Stomach (tissue), 9 donors: Measurements from ENCODE around the gene LSM3. TPM values are rescaled to one million over a fixed set of nuclear protein-coding genes. Genes with fewer than 3 reads are reported as not detected.

Experiments
- DNase-seq, 2 donors: peaks; one replicate each; pipeline versions ENCODE4 v3.0.0 to v3.0.0-alpha.2; 2013 to 2019
- H3K27ac ChIP-seq, 5 donors: fragments of 200-600 bp in 4 of 5; sonication (generic) in 4 of 5; one replicate each; pipeline ENCODE4 v1.5.1; 2013 to 2019; ENCODE audit warnings: mild to moderate bottlenecking in 1 of 5, moderate library complexity in 1 of 5
- H3K27me3 ChIP-seq, 3 donors: fragments of 200-600 bp; sonication (generic); one replicate each; pipeline ENCODE4 v1.5.1; 2017 to 2019; ENCODE audit warnings: mixed run types in 1 of 3
- H3K36me3 ChIP-seq, 4 donors: fragments of 200-600 bp; sonication (generic); 1 replicate in 3 of 4; 2 replicates in 1 of 4; pipeline ENCODE4 v1.5.1; 2016 to 2019
- H3K4me1 ChIP-seq, 4 donors: fragments of 200-600 bp; sonication (generic); one replicate each; pipeline ENCODE4 v1.5.1; 2016 to 2019
- H3K4me3 ChIP-seq, 4 donors: fragments of 200-600 bp; sonication (generic) in 3 of 4; one replicate each; pipeline ENCODE4 v1.5.1; 2016 to 2019; ENCODE audit warnings: mild to moderate bottlenecking in 1 of 4
- H3K9me3 ChIP-seq, 4 donors: fragments of 200-600 bp; sonication (generic); one replicate each; pipeline ENCODE4 v1.5.1; 2016 to 2019
- EP300 ChIP-seq: sonication (generic); formaldehyde crosslinking; IDR thresholded peaks from one replicate; pipeline ENCODE4 v1.6.1; 2017; ENCODE audit warnings: antibody characterized with exemption
- POLR2A ChIP-seq, 4 donors: fragments of 450-650 bp; IDR thresholded peaks; one replicate each; pipeline ENCODE4 v1.6.1; 2016; ENCODE audit warnings: antibody characterized with exemption in 4 of 4, control low read depth in 2 of 4, mild to moderate bottlenecking in 1 of 4, moderate library complexity in 1 of 4
- POLR2AphosphoS5 ChIP-seq, 3 donors: sonication (generic); formaldehyde crosslinking; IDR thresholded peaks; one replicate each; pipeline ENCODE4 v1.6.1; 2016; ENCODE audit warnings: antibody characterized with exemption in 3 of 3
- WGBS, 5 donors: extraction: QIAGEN DNeasy Blood & Tissue Kit in 3 of 5; methylation state at CpG; one replicate each; pipeline versions ENCODE4 v1.1.5 to v1.1.7; 2013 to 2018; 5-methylcytosine and 5-hydroxymethylcytosine counted together
- intact Hi-C: fragments of 100-400 bp; cut with DNase I; formaldehyde crosslinking; loops from one replicate; pipeline ENCODE4 v1.15.1; 2023; ENCODE audit warnings: low total_unique reads
- polyA plus RNA-seq, 3 donors: library from polyadenylated mRNA; stranded (reverse); fragments of 200-250 nt; gene quantifications; one replicate each; pipeline ENCODE4 v1.2.3, GENCODE V29; 2013
- total RNA-seq, 5 donors: library from RNA; depleted of rRNA; stranded (reverse); fragments of >200 nt; gene quantifications; one replicate each; pipeline versions ENCODE4 v1.1.0 to v1.2.3, GENCODE V29; 2014 to 2016
- TF ChIP-seq, protein P1 (sequence below), 7 experiments: fragments of 450-650 bp in 4 of 7; fragments of 200-600 bp in 3 of 7; sonication (generic) in 3 of 7; IDR thresholded peaks; one replicate each; pipeline ENCODE4 v1.5.1; 2016 to 2019; ENCODE audit warnings: antibody characterized with exemption in 7 of 7, control low read depth in 2 of 7, mild to moderate bottlenecking in 1 of 7
- donor health status: healthy with polysubstance abuse.
- donor health status: Bipolar disorder and iron deficiency.
- donor health status: healthy.

The LSM3 gene
- total and polyA plus RNA-seq, 8 donors: 2.2 to 15.0 (median 11.0) TPM

DNA sequence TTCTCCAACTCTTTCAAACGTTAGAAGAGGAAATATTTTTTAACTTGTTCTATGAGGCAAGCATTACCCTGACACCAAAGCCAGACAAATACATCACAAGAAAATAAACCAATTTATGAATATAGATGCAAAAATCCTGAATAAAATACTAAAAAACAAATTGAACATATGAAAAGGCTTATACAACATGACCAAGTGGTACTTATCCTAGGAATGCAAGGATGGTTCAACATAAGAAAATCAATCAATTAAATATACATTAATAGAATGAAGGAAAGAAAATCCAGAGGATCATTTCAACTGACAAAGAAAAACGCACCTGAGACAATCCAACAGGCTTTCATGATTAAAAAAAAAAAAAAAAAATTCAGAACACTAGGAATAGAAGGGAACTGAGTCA, 17.3 kb upstream of the LSM3 start:
- H3K27ac ChIP-seq: no peak overlapping the region
- H3K36me3 ChIP-seq: peaks cover 87 to 100% (median 100%) of the 10 kb centered on the region in 4 donors

DNA sequence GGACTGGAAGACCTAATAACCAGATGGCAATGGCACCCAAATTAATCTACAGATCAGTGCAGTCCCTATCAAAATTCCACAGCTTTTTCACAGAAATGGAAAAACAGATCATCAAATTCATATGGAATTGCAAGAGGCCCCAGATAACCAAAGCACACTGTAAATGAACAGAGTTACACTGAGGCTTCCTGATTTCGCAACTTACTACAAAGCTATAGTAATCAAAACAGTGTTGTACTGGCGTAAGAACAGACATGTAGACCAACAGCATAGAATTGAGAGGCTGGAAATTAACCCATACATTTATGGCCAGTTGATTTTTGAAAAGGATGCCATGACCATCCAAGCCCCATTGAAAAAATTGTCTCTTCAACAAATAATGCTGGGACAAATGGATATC, 16.4 kb upstream of the LSM3 start:
- intact Hi-C loops: no loop called here
- Histone ChIP-seq H3K4me3 (no peak overlapping the region), H3K36me3 (peaks cover 94 to 100% (median 100%) of the 10 kb centered on the region in 4 donors), H3K27me3 (no peaks in the 10 kb centered on the region), H3K4me1 (no peaks in the 10 kb centered on the region), H3K9me3 (peaks cover 0 to 16% (median 10%) of the 10 kb centered on the region in 4 donors), H3K27ac (no peak overlapping the region)
- TF ChIP-seq EP300: no peak
- TF ChIP-seq POLR2AphosphoS5 (IDR thresholded peaks at IDR 0.05): no peak
- TF ChIP-seq POLR2A (IDR thresholded peaks at IDR 0.05): no peak
- TF ChIP-seq, protein P1, sequence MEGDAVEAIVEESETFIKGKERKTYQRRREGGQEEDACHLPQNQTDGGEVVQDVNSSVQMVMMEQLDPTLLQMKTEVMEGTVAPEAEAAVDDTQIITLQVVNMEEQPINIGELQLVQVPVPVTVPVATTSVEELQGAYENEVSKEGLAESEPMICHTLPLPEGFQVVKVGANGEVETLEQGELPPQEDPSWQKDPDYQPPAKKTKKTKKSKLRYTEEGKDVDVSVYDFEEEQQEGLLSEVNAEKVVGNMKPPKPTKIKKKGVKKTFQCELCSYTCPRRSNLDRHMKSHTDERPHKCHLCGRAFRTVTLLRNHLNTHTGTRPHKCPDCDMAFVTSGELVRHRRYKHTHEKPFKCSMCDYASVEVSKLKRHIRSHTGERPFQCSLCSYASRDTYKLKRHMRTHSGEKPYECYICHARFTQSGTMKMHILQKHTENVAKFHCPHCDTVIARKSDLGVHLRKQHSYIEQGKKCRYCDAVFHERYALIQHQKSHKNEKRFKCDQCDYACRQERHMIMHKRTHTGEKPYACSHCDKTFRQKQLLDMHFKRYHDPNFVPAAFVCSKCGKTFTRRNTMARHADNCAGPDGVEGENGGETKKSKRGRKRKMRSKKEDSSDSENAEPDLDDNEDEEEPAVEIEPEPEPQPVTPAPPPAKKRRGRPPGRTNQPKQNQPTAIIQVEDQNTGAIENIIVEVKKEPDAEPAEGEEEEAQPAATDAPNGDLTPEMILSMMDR (IDR thresholded peaks at IDR 0.05): no peak
- WGBS, 5 donors: 95 to 100% (median 98%) methylated on average over 2 of the region's 2 CpGs
- no peak for DNase-seq

More for the DNA sequence above, 17.3 kb upstream of the LSM3 start:
- TF ChIP-seq POLR2A (IDR thresholded peaks at IDR 0.05): no peak
- no peak for TF ChIP-seq POLR2AphosphoS5 (IDR thresholded peaks at IDR 0.05)
- no peak for TF ChIP-seq EP300
- TF ChIP-seq, protein P1 (IDR thresholded peaks at IDR 0.05): no peak
- 93 to 98% (median 95%) methylated on average over 2 of the region's 2 CpGs for WGBS, 5 donors
- intact Hi-C loops: no loop called here
- DNase-seq: no peak
- H3K27me3 ChIP-seq: no peaks in the 10 kb centered on the region
- no peak overlapping the region for H3K4me3 ChIP-seq
- peaks cover 0 to 16% (median 10%) of the 10 kb centered on the region in 4 donors for H3K9me3 ChIP-seq
- no peaks in the 10 kb centered on the region for H3K4me1 ChIP-seq

DNA sequence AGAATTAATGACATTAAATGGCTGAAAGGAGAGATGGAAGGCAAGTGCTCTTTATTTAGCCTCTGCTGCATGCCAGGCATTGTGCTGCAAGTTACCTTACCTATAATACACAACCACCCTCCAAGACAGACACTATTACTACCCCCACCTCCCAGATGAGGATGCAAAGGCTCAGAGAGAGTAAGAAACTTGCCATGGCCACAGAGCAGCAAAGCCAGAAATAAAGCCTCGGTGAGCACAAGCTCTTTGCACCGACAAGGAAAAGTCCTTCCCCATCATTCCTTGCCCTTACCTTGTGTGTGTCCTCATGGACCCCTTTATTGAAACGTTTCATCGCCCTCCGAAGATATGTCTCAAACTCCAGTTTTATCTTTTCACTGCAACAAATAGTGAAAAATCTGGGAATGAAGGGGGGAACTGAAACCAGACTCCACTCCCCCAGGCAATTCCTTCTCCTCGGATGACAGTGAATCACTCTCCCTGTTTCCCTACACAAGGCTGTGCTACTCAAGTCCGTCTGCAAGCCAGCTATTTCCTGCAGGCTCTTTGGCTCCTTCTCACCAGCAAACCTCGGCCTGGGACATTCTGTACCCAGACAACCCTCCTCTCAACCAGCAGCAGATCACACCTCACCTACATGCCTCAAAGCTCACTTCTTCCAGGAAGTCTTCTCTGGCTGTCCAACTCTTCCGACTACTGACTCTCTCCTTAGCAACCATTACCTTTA, 11.6 kb upstream of the LSM3 start:
- Histone ChIP-seq H3K27ac (no peak overlapping the region), H3K36me3 (peaks cover 85 to 100% (median 100%) of the 10 kb centered on the region in 4 donors), H3K4me3 (no peak overlapping the region), H3K4me1 (no peaks in the 10 kb centered on the region), H3K9me3 (peaks cover 0 to 4% (median 1%) of the 10 kb centered on the region in 4 donors), H3K27me3 (no peaks in the 10 kb centered on the region)
- TF ChIP-seq, protein P1 (IDR thresholded peaks at IDR 0.05): no peak
- TF ChIP-seq POLR2A (IDR thresholded peaks at IDR 0.05): no peak
- TF ChIP-seq POLR2AphosphoS5 (IDR thresholded peaks at IDR 0.05): no peak
- no peak for TF ChIP-seq EP300
- intact Hi-C loops: no loop called here
- DNase-seq: no peak
- 88 to 95% (median 91%) methylated on average over 9 of the region's 9 CpGs for WGBS, 5 donors

DNA sequence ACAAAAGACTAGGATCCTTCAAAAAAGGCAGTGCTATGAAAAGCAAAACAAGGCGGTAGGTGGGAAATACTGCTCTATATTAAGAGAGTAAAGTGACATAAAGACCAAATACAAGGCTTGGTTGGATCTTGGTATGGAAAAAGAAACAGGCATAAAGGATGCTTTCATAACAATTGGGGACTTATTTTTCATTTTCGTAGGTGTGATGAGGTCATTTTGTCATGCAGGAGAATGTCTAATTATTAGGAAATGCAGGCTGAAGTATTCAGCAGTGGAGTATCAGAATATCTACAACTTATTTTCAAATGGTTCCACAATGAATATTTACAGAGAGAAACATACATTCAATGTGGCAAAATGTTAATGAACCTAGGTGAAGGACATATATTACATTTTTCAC, 9.2 kb upstream of the LSM3 start:
- DNase-seq: no peak
- Histone ChIP-seq H3K9me3 (no peaks in the 10 kb centered on the region), H3K27me3 (no peaks in the 10 kb centered on the region), H3K4me1 (peaks cover 0 to 9% (median under 1%) of the 10 kb centered on the region in 4 donors), H3K36me3 (peaks cover 72 to 90% (median 87%) of the 10 kb centered on the region in 4 donors), H3K4me3 (no peak overlapping the region), H3K27ac (no peak overlapping the region)
- TF ChIP-seq POLR2A (IDR thresholded peaks at IDR 0.05): no peak
- no peak for TF ChIP-seq EP300
- no peak for TF ChIP-seq POLR2AphosphoS5 (IDR thresholded peaks at IDR 0.05)
- TF ChIP-seq, protein P1 (IDR thresholded peaks at IDR 0.05): no peak
- intact Hi-C loops: no loop called here
- WGBS, 5 donors: 88 to 97% (median 94%) methylated on average over 2 of the region's 2 CpGs
